HepG2 (cell line): Measurements from ENCODE around the gene PYGB. TPM values are rescaled to one million over a fixed set of nuclear protein-coding genes. Genes with fewer than 3 reads are reported as not detected.

Experiments used
- ATF1 ChIP-seq: IDR thresholded peaks from 2 replicates; pipeline ENCODE4 v1.6.1; 2016; ENCODE audit warnings: mild to moderate bottlenecking, control low read depth
- CHD2 ChIP-seq: IDR thresholded peaks from 2 replicates; pipeline ENCODE4 v1.6.1; 2011; ENCODE audit warnings: low read depth, low read length, improper control_type of control experiment
- E2F2 ChIP-seq: sonication (generic); formaldehyde crosslinking; IDR thresholded peaks from 2 replicates; pipeline ENCODE4 v1.4.0; 2020; ENCODE audit warnings: missing genetic modification reagents, borderline replicate concordance
- GATAD1 ChIP-seq: IDR thresholded peaks from 2 replicates; pipeline ENCODE4 v1.6.1; 2016; ENCODE audit warnings: missing genetic modification reagents, missing compliant biosample characterization
- MYNN ChIP-seq: sonication (generic); formaldehyde crosslinking; IDR thresholded peaks from 2 replicates; pipeline ENCODE4 v1.4.0; 2020; ENCODE audit warnings: mild to moderate bottlenecking, low read depth, missing genetic modification reagents
- NCOR1 ChIP-seq: fragments of 200-600 bp; sonication (generic); IDR thresholded peaks from 2 replicates; pipeline ENCODE4 v1.7.0; 2017; ENCODE audit warnings: antibody characterized with exemption, low read length, borderline replicate concordance
- NFE2L1 ChIP-seq: sonication (generic); formaldehyde crosslinking; IDR thresholded peaks from 2 replicates; pipeline ENCODE4 v1.4.0; 2020; ENCODE audit warnings: missing genetic modification reagents, mild to moderate bottlenecking, borderline replicate concordance
- SAFB2 ChIP-seq: sonication (generic); formaldehyde crosslinking; IDR thresholded peaks from 2 replicates; pipeline ENCODE4 v1.5.1; 2020; ENCODE audit warnings: missing genetic modification reagents, low read depth, mild to moderate bottlenecking, borderline replicate concordance
- SALL2 ChIP-seq: sonication (generic); formaldehyde crosslinking; IDR thresholded peaks from 2 replicates; pipeline ENCODE4 v1.8.1; 2023; ENCODE audit warnings: mild to moderate bottlenecking, missing genetic modification reagents, inconsistent platforms
- SIN3B ChIP-seq: fragments of 150-350 bp; IDR thresholded peaks from 2 replicates; pipeline ENCODE4 v1.6.1; 2014; ENCODE audit warnings: low read length
- SRSF9 ChIP-seq: fragments of 200-400 bp; formaldehyde crosslinking; IDR thresholded peaks from 2 replicates; pipeline ENCODE4 v1.6.1; 2018; ENCODE audit warnings: borderline replicate concordance, mild to moderate bottlenecking, low read depth, low read length; ENCODE audit not compliant: insufficient read depth, poor library complexity, severe bottlenecking
- ZFP62 ChIP-seq: sonication (generic); formaldehyde crosslinking; IDR thresholded peaks from 2 replicates; pipeline ENCODE4 v1.4.0; 2020; ENCODE audit warnings: missing genetic modification reagents
- ZNF503 ChIP-seq: sonication (generic); formaldehyde crosslinking; IDR thresholded peaks from 2 replicates; pipeline ENCODE4 v1.4.0; 2020; ENCODE audit warnings: missing genetic modification reagents
- ZSCAN30 ChIP-seq: sonication (generic); formaldehyde crosslinking; IDR thresholded peaks from 2 replicates; pipeline ENCODE4 v1.5.0; 2020; ENCODE audit warnings: mild to moderate bottlenecking, missing genetic modification reagents
- polyA plus RNA-seq, 8 experiments: library from polyadenylated mRNA; depleted of rRNA in 3 of 8; stranded (reverse) in 7 of 8; unstranded in 1 of 8; fragments of >200 nt; fragmentation: Illumina TruSeq in 4 of 8; extraction: Trizol in 4 of 8; gene quantifications; 2 replicates each; pipeline versions ENCODE4 v1.2.1 to v1.2.3, GENCODE V29; 2011 to 2016; ENCODE audit warnings: low read depth in 4 of 8, missing spikeins in 1 of 8, mixed read lengths in 1 of 8; ENCODE audit not compliant: insufficient read depth in 1 of 8
- total RNA-seq, 5 experiments: library from RNA; depleted of rRNA; stranded (reverse); fragments of >200 nt; fragmentation: Illumina TruSeq; extraction: Trizol; gene quantifications; 2 replicates each; pipeline ENCODE4 v1.2.3, GENCODE V29; 2016; ENCODE audit warnings: low read depth in 1 of 5
- TF ChIP-seq, protein P1 (sequence below): sonication (generic); formaldehyde crosslinking; IDR thresholded peaks from 2 replicates; pipeline ENCODE4 v1.4.0; 2020; ENCODE audit warnings: missing genetic modification reagents
- TF ChIP-seq, protein P2 (sequence below): sonication (generic); formaldehyde crosslinking; IDR thresholded peaks from 2 replicates; pipeline ENCODE4 v1.4.0; 2020; ENCODE audit warnings: missing genetic modification reagents, borderline replicate concordance

The PYGB gene
- total and polyA plus RNA-seq, 2 of the 13 experiments (the other 11 are each of a cell fraction or from before 2014, with no cell fraction given): 24.2 to 86.3 TPM

DNA sequence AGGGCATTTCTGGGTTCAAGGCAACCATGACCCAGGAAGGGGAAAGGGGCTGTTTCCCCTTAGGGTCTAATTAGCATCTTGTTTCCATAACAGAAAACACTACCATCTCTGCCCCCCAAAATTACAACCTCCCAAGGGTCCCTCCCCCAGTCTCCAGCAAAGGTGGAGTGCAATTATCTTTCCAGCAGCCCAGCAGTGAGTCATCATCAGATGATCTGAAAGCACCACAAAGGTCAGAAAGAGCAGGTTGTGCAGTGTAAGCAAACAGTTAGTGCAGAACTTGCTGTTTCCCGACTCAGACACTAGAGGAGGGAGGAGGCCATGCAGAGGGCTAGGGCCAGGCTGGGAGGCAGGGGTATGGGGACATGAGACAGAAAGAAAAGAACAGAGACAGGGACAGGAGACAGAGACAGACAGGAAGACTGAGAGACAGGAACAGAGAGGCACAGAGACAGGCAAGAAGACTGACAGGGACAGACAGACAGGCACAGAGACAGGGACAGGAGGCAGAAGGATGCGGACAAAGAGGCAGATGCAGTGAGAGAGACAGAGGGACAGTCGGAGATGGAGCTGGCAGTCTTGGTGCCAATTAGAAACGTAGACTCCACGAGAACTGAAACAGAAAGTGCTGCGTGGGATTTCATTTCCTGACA is 62.5 kb downstream of the PYGB start (continued):
- TF ChIP-seq MYNN (CRISPR knock-in tag): no peak
- TF ChIP-seq SALL2: peak; percentile 56; the same call in 1 of the 2 replicates
- TF ChIP-seq NFE2L1 (CRISPR knock-in tag): no peak
- no peak for TF ChIP-seq ZSCAN30
- peak; percentile 80 for TF ChIP-seq GATAD1
- TF ChIP-seq CHD2: peak; percentile 23
- peak; percentile 71 for TF ChIP-seq NCOR1
- TF ChIP-seq SAFB2 (CRISPR knock-in tag): 0 out of 2 replicates have a peak, but pooled peaks have one; percentile 38
- peak; percentile 67; the same call in 1 of the 2 replicates for TF ChIP-seq SIN3B
- no peak for TF ChIP-seq ZFP62 (CRISPR knock-in tag)
- no peak for TF ChIP-seq E2F2 (CRISPR knock-in tag)
- TF ChIP-seq, protein P1, sequence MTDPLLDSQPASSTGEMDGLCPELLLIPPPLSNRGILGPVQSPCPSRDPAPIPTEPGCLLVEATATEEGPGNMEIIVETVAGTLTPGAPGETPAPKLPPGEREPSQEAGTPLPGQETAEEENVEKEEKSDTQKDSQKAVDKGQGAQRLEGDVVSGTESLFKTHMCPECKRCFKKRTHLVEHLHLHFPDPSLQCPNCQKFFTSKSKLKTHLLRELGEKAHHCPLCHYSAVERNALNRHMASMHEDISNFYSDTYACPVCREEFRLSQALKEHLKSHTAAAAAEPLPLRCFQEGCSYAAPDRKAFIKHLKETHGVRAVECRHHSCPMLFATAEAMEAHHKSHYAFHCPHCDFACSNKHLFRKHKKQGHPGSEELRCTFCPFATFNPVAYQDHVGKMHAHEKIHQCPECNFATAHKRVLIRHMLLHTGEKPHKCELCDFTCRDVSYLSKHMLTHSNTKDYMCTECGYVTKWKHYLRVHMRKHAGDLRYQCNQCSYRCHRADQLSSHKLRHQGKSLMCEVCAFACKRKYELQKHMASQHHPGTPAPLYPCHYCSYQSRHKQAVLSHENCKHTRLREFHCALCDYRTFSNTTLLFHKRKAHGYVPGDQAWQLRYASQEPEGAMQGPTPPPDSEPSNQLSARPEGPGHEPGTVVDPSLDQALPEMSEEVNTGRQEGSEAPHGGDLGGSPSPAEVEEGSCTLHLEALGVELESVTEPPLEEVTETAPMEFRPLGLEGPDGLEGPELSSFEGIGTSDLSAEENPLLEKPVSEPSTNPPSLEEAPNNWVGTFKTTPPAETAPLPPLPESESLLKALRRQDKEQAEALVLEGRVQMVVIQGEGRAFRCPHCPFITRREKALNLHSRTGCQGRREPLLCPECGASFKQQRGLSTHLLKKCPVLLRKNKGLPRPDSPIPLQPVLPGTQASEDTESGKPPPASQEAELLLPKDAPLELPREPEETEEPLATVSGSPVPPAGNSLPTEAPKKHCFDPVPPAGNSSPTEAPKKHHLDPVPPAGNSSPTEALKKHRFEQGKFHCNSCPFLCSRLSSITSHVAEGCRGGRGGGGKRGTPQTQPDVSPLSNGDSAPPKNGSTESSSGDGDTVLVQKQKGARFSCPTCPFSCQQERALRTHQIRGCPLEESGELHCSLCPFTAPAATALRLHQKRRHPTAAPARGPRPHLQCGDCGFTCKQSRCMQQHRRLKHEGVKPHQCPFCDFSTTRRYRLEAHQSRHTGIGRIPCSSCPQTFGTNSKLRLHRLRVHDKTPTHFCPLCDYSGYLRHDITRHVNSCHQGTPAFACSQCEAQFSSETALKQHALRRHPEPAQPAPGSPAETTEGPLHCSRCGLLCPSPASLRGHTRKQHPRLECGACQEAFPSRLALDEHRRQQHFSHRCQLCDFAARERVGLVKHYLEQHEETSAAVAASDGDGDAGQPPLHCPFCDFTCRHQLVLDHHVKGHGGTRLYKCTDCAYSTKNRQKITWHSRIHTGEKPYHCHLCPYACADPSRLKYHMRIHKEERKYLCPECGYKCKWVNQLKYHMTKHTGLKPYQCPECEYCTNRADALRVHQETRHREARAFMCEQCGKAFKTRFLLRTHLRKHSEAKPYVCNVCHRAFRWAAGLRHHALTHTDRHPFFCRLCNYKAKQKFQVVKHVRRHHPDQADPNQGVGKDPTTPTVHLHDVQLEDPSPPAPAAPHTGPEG (CRISPR knock-in tag): no peak
- no peak for TF ChIP-seq ATF1 (CRISPR knock-in tag)
- no peak for TF ChIP-seq SRSF9
- no peak; the same call in 1 of the 2 replicates for TF ChIP-seq ZNF503
- TF ChIP-seq, protein P2, sequence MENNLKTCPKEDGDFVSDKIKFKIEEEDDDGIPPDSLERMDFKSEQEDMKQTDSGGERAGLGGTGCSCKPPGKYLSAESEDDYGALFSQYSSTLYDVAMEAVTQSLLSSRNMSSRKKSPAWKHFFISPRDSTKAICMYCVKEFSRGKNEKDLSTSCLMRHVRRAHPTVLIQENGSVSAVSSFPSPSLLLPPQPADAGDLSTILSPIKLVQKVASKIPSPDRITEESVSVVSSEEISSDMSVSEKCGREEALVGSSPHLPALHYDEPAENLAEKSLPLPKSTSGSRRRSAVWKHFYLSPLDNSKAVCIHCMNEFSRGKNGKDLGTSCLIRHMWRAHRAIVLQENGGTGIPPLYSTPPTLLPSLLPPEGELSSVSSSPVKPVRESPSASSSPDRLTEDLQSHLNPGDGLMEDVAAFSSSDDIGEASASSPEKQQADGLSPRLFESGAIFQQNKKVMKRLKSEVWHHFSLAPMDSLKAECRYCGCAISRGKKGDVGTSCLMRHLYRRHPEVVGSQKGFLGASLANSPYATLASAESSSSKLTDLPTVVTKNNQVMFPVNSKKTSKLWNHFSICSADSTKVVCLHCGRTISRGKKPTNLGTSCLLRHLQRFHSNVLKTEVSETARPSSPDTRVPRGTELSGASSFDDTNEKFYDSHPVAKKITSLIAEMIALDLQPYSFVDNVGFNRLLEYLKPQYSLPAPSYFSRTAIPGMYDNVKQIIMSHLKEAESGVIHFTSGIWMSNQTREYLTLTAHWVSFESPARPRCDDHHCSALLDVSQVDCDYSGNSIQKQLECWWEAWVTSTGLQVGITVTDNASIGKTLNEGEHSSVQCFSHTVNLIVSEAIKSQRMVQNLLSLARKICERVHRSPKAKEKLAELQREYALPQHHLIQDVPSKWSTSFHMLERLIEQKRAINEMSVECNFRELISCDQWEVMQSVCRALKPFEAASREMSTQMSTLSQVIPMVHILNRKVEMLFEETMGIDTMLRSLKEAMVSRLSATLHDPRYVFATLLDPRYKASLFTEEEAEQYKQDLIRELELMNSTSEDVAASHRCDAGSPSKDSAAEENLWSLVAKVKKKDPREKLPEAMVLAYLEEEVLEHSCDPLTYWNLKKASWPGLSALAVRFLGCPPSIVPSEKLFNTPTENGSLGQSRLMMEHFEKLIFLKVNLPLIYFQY (CRISPR knock-in tag): no peak
